Activated CD4-positive, alpha-beta T cell treated with anti-CD3 and anti-CD28 coated beads, Interleukin-2, amount 10 ng/mL, durations not matched to agents 24 days and 14 days (primary cell): Measurements from ENCODE around the gene CLTC. TPM values are rescaled to one million over a fixed set of nuclear protein-coding genes. Genes with fewer than 3 reads are reported as not detected.

Source experiments
- DNase-seq: peaks from one replicate; pipeline ENCODE4 v3.0.0; 2022
- H3K27ac Mint-ChIP-seq: one replicate; pipeline ENCODE4 v1.8.0; 2022; ENCODE audit warnings: mild to moderate bottlenecking, mixed read lengths
- H3K27me3 Mint-ChIP-seq: one replicate; pipeline ENCODE4 v1.8.0; 2022; ENCODE audit warnings: mixed read lengths
- H3K36me3 Mint-ChIP-seq: one replicate; pipeline ENCODE4 v1.8.0; 2022; ENCODE audit warnings: low read depth, mild to moderate bottlenecking, mixed read lengths
- H3K4me1 Mint-ChIP-seq: one replicate; pipeline ENCODE4 v1.8.0; 2021; ENCODE audit warnings: mixed read lengths
- H3K4me3 Mint-ChIP-seq: one replicate; pipeline ENCODE4 v1.8.0; 2022; ENCODE audit warnings: mild to moderate bottlenecking, moderate library complexity, mixed read lengths
- H3K9me3 Mint-ChIP-seq: one replicate; pipeline ENCODE4 v1.8.0; 2021; ENCODE audit warnings: mixed read lengths
- intact Hi-C: fragments of 100-400 bp; cut with micrococcal nuclease; formaldehyde crosslinking; loops from one replicate; pipeline ENCODE4 v1.15.1; 2023
- total RNA-seq: library from RNA; stranded (reverse); gene quantifications from 2 replicates; pipeline ENCODE4 v1.2.3, GENCODE V29; 2022

Gene CLTC
- total RNA-seq, 1 donor from 2014 or later = 187 TPM

GRCh38 chr17:59734226-59734625 is 114.5 kb downstream of the CLTC start:
- Mint-ChIP-seq H3K27me3 (no peaks in the 10 kb centered on the region), H3K27ac (no peak overlapping the region), H3K9me3 (no peaks in the 10 kb centered on the region), H3K4me3 (no peak overlapping the region), H3K4me1 (peaks cover 5% of the 10 kb centered on the region), H3K36me3 (peaks cover 25% of the 10 kb centered on the region)
- DNase-seq = no peak
- intact Hi-C loops = no loop called here

GRCh38 chr17:59737324-59737723 is 117.6 kb downstream of the CLTC start:
- no peaks in the 10 kb centered on the region for H3K4me1 Mint-ChIP-seq
- H3K27ac Mint-ChIP-seq = no peak overlapping the region
- no peak for DNase-seq
- H3K36me3 Mint-ChIP-seq = peaks cover 25% of the 10 kb centered on the region
- H3K9me3 Mint-ChIP-seq = no peaks in the 10 kb centered on the region
- no peak overlapping the region for H3K4me3 Mint-ChIP-seq
- H3K27me3 Mint-ChIP-seq = no peaks in the 10 kb centered on the region
- intact Hi-C loops = no loop called here

- Mint-ChIP-seq H3K27ac (no peak overlapping the region), H3K36me3 (peaks cover 13% of the 10 kb centered on the region), H3K27me3 (no peaks in the 10 kb centered on the region), H3K4me3 (no peak overlapping the region), H3K4me1 (peaks cover 9% of the 10 kb centered on the region), H3K9me3 (no peaks in the 10 kb centered on the region)
- intact Hi-C loops = no loop called here
- DNase-seq = no peak
These were observed 124.1 kb downstream of the CLTC start for GRCh38 chr17:59743842-59744241.

- intact Hi-C loops = no loop called here
- Mint-ChIP-seq H3K27me3 (no peaks in the 10 kb centered on the region), H3K4me3 (no peak overlapping the region), H3K36me3 (peaks cover 11% of the 10 kb centered on the region), H3K4me1 (peaks cover 10% of the 10 kb centered on the region), H3K9me3 (no peaks in the 10 kb centered on the region), H3K27ac (no peak overlapping the region)
- DNase-seq = no peak
These were observed 125.3 kb downstream of the CLTC start for GRCh38 chr17:59745040-59745439.

Other genes starting within 250 kb of the CLTC start
- gene DHX40, start 54.3 kb upstream of the CLTC start, total RNA-seq = 17.0 and 20.5 TPM in 2 replicates
- gene PTRH2, start 87.5 kb downstream of the CLTC start, total RNA-seq = 49.0 and 50.3 TPM in 2 replicates
- 417 and 422 TPM in 2 replicates for gene VMP1, start 87.8 kb downstream of the CLTC start, total RNA-seq